Transverse colon (tissue), 4 donors: Measurements from ENCODE around the gene ISOC1. TPM values are rescaled to one million over a fixed set of nuclear protein-coding genes. Genes with fewer than 3 reads are reported as not detected.
A peak's percentile ranks its signal among the peaks of the same experiment; 100 is the strongest.

Source experiments
- DNase-seq: peaks from one replicate; pipeline ENCODE4 v3.0.0-alpha.2; 2019
- H3K27ac ChIP-seq, 4 donors: fragments of 200-600 bp; sonication (generic); 2 replicates each; pipeline ENCODE4 v1.5.1; 2016 to 2018; ENCODE audit warnings: inconsistent platforms in 4 of 4
- H3K27me3 ChIP-seq: fragments of 200-600 bp; sonication (generic); 2 replicates; pipeline ENCODE4 v1.5.1; 2017; ENCODE audit warnings: inconsistent platforms
- H3K36me3 ChIP-seq, 4 donors: fragments of 200-600 bp; sonication (generic); 2 replicates each; pipeline ENCODE4 v1.5.1; 2017 to 2019; ENCODE audit warnings: inconsistent platforms in 4 of 4
- H3K4me1 ChIP-seq, 4 donors: fragments of 200-600 bp; sonication (generic); 2 replicates each; pipeline ENCODE4 v1.5.1; 2017 to 2020; ENCODE audit warnings: inconsistent platforms in 4 of 4
- H3K4me3 ChIP-seq, 4 donors: fragments of 200-600 bp; sonication (generic); 1 replicate in 1 of 4; 2 replicates in 3 of 4; pipeline versions ENCODE4 v1.5.1 to v1.6.1; 2017 to 2019; ENCODE audit warnings: inconsistent platforms in 4 of 4
- H3K9me3 ChIP-seq, 2 donors: fragments of 200-600 bp; sonication (generic); 2 replicates each; pipeline ENCODE4 v1.5.1; 2017 to 2019; ENCODE audit warnings: inconsistent platforms in 2 of 2
- EP300 ChIP-seq: sonication (generic); formaldehyde crosslinking; IDR thresholded peaks from one replicate; pipeline ENCODE4 v1.6.1; 2017; ENCODE audit warnings: antibody characterized with exemption, low read depth
- POLR2A ChIP-seq: fragments of 450-650 bp; IDR thresholded peaks from one replicate; pipeline ENCODE4 v1.6.1; 2016; ENCODE audit warnings: antibody characterized with exemption, mild to moderate bottlenecking, moderate library complexity
- POLR2AphosphoS5 ChIP-seq, 3 donors: sonication (generic); formaldehyde crosslinking; IDR thresholded peaks; one replicate each; pipeline ENCODE4 v1.6.1; 2016; ENCODE audit warnings: antibody characterized with exemption in 3 of 3
- WGBS, 2 donors: methylation state at CpG; one replicate each; pipeline ENCODE4 v1.1.5; 2018; ENCODE audit warnings: low coverage in 1 of 2; 5-methylcytosine and 5-hydroxymethylcytosine counted together
- in situ Hi-C, 4 donors: fragments of 200-750 bp; cut with MboI; loops; one replicate each; pipeline versions ENCODE4 v1.15.0 to v1.15.1; 2017; ENCODE audit warnings: low sequenced_read_pairs in 3 of 4, low pct_ligation_motif_present in 1 of 4, low pct_unique_long_range_greater_than_20kb in 1 of 4
- intact Hi-C: fragments of 100-400 bp; cut with DNase I; formaldehyde crosslinking; loops from one replicate; pipeline ENCODE4 v1.15.1; 2023; ENCODE audit warnings: low total_unique reads
- total RNA-seq, 4 donors: library from RNA; depleted of rRNA; stranded (reverse); fragments of >200 nt; gene quantifications; one replicate each; pipeline ENCODE4 v1.1.0, GENCODE V29; 2016
- TF ChIP-seq, protein P1 (sequence below), 5 experiments: fragments of 200-600 bp in 3 of 5; fragments of 450-650 bp in 2 of 5; sonication (generic) in 3 of 5; IDR thresholded peaks; 1 replicate in 2 of 5; 2 replicates in 3 of 5; pipeline ENCODE4 v1.5.1; 2016 to 2017; ENCODE audit warnings: antibody characterized with exemption in 5 of 5, inconsistent platforms in 3 of 5, mild to moderate bottlenecking in 2 of 5, moderate library complexity in 1 of 5

Gene ISOC1
- total RNA-seq: 10 to 100 TPM; 18.7 to 57.1 (median 32.7) TPM

DNA sequence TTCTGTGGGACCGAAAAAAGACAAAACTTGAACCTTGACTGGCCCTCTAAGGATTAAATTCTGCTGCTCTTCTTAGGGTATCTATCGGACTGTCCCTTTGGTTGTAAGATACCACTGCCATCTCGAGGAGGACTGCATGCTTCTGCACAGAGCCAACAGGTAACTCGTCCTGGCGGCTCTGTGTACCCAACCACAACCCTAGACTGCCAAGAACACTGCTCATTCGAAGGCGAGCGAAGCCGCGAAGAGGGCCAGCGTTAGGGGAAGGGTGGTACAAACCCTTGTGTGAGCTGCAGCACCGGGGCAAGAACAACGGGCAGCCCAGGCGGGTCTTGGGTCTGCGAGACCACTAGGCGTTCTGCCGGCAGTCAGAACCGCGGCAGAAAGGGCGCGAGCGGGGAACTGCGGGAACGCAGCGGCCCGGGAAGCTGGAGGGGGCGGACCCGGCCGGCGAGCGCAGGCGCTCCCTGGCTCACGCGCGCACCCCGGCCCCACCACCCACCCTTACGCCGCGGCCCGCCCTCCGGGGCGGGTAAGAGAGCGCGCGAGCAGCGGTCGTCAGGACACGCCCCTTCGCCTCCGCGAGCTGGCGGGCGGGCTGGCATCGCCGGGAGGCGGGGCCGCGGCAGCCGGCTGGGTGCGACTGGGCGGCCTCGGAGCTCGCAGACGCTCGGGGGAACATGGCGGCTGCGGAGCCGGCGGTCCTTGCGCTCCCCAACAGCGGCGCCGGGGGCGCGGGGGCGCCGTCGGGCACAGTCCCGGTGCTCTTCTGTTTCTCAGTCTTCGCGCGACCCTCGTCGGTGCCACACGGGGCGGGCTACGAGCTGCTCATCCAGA, at the start of gene ISOC1:
Gene ISOC1, plus strand, starts transcription at position 663 of the 837 bp plus-strand sequence. Its CDS starts 18 bp downstream, at position 681.
- H3K9me3 ChIP-seq: no peaks in the 10 kb centered on the region
- peaks cover 0 to 37% (median 22%) of the 10 kb centered on the region in 4 donors for H3K4me1 ChIP-seq
- WGBS, 2 donors: 2% methylated on average over 43 of the region's 87 CpGs; no CpG with 5 or more reads in 1 of the 2 donors
- intact Hi-C loops (no loop called here), in situ Hi-C loops (no loop called here)
- TF ChIP-seq POLR2AphosphoS5 (IDR thresholded peaks at IDR 0.05) (peak; percentile 27 to 62 (median 50)), POLR2A (peak; percentile 82), EP300 (no peak)
- peak within 1 kb of the TSS; percentile 87 to 93 (median 93) for H3K27ac ChIP-seq
- H3K4me3 ChIP-seq: peak within 1 kb of the TSS; percentile 67 to 94 (median 82)
- H3K36me3 ChIP-seq: no peaks in the 10 kb centered on the region
- H3K27me3 ChIP-seq: no peaks in the 10 kb centered on the region
- DNase-seq: peak; percentile 95

DNA sequence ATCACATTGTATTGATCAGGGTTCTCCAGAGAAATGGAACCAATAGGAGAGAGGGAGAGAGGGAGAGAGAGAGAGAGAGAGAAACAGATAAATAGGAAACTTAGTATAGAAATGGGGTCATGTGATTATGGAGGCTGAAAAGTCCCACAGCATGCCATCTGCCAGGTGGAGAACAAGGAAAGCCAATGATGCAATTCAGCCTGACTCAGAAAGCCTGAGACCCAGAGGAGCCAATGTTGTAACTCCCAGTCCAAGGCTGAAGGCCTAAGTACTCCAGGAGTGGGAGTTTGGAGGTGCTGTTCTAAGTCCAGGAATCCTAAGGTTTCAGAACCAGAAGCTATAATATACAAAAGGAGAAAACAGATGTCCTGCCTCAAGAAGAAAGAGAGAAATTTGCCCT, 48.4 kb upstream of the ISOC1 start:
- in situ Hi-C loops: no loop called here

DNA sequence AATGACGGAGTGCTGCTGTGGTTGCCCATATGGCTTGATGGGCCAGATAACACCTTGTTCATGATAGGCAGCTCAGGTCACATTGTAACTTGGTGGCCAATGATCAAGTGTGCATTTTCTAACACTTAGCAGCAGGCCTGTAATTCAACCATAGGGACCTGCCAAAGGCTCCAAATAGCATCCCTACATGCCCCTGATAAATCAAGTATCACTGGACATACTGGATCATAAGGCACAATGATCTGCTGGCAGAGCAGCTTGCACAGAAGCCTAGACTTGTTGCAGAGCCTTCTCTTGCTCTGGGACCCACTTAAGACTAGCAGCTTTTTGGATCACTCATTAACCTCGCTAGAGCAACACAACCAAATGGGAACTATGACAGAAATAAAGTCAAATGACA, 46.0 kb upstream of the ISOC1 start:
- Histone ChIP-seq H3K4me3 (no peak overlapping the region), H3K9me3 (no peaks in the 10 kb centered on the region), H3K4me1 (peaks cover 0 to 4% (median 0%) of the 10 kb centered on the region in 4 donors), H3K36me3 (no peaks in the 10 kb centered on the region), H3K27ac (no peak overlapping the region), H3K27me3 (no peaks in the 10 kb centered on the region)
- no peak for DNase-seq
- intact Hi-C loops (no loop called here), in situ Hi-C loops (no loop called here)
- 45 to 69% methylated on average over 2 of the region's 2 CpGs for WGBS, 2 donors
- TF ChIP-seq POLR2AphosphoS5 (IDR thresholded peaks at IDR 0.05) (no peak), EP300 (no peak), POLR2A (no peak)
- TF ChIP-seq, protein P1, sequence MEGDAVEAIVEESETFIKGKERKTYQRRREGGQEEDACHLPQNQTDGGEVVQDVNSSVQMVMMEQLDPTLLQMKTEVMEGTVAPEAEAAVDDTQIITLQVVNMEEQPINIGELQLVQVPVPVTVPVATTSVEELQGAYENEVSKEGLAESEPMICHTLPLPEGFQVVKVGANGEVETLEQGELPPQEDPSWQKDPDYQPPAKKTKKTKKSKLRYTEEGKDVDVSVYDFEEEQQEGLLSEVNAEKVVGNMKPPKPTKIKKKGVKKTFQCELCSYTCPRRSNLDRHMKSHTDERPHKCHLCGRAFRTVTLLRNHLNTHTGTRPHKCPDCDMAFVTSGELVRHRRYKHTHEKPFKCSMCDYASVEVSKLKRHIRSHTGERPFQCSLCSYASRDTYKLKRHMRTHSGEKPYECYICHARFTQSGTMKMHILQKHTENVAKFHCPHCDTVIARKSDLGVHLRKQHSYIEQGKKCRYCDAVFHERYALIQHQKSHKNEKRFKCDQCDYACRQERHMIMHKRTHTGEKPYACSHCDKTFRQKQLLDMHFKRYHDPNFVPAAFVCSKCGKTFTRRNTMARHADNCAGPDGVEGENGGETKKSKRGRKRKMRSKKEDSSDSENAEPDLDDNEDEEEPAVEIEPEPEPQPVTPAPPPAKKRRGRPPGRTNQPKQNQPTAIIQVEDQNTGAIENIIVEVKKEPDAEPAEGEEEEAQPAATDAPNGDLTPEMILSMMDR (IDR thresholded peaks at IDR 0.05): no peak

More for the DNA sequence above, 48.4 kb upstream of the ISOC1 start:
- H3K4me3 ChIP-seq: no peak overlapping the region
- no peaks in the 10 kb centered on the region for H3K36me3 ChIP-seq
- H3K27ac ChIP-seq: no peak overlapping the region
- H3K4me1 ChIP-seq: peaks cover 0 to 4% (median 0%) of the 10 kb centered on the region in 4 donors
- no peak for TF ChIP-seq EP300
- H3K9me3 ChIP-seq: no peaks in the 10 kb centered on the region
- no peaks in the 10 kb centered on the region for H3K27me3 ChIP-seq
- intact Hi-C loops: no loop called here
- DNase-seq: no peak

DNA sequence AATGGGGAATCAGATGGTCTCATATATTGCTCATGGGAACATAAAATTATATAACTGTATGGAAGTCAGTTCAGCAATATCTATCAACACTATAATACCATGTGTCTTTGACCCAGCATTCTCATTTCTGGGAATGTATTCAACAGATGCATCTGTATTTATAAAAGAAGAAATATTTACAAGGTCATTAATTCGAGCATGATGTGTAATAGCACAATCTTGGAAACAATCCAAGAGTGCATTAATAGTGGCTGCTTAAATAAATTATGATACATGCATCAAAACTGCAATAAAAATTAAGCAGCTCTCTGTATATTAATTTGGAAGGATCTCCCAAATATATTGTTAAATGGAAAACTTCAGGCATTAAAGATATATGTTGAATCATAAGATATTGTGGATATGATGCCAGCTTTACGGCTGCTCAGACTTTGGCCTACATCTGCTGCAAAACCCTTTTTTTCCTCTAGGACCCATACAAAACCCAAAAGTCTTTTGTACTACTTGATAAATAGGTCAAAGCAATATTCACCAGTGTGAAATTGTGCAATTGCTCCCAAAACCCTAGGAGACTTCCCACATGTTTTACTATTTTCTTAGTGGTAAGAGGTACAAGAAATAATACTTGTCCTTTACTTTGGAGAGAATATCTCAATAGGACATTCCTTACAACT, 45.3 kb upstream of the ISOC1 start:
- in situ Hi-C loops (no loop called here), intact Hi-C loops (no loop called here)
- Histone ChIP-seq H3K9me3 (no peaks in the 10 kb centered on the region), H3K4me3 (no peak overlapping the region), H3K27me3 (no peaks in the 10 kb centered on the region), H3K27ac (no peak overlapping the region), H3K4me1 (peaks cover 0 to 4% (median 0%) of the 10 kb centered on the region in 4 donors), H3K36me3 (no peaks in the 10 kb centered on the region)
- WGBS, 2 donors: 55 to 56% methylated on average over 2 of the region's 2 CpGs
- DNase-seq: no peak
- TF ChIP-seq POLR2AphosphoS5 (IDR thresholded peaks at IDR 0.05) (no peak), EP300 (no peak)
- TF ChIP-seq, protein P1 (IDR thresholded peaks at IDR 0.05): no peak

DNA sequence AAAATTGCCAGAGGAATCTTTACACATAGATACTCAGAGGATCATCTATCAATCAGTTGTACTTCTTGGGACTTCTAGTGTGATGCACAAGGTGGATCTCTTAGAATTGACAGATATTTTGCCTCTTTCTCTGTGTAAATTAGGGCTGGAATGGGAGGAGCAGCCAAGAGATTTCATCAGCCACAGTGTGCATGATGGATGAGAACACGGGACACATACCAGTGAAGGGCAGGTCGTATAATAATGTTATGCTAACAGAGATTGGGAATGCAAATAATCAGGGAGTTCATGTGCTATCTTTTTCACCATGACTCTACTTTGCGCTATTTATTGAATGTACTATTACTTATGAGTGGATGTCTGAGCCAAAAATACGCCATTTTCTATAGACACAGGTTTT, 43.3 kb upstream of the ISOC1 start:
- in situ Hi-C loops (no loop called here), intact Hi-C loops (no loop called here)
- Histone ChIP-seq H3K4me3 (no peak overlapping the region), H3K9me3 (no peaks in the 10 kb centered on the region), H3K36me3 (no peaks in the 10 kb centered on the region), H3K27me3 (no peaks in the 10 kb centered on the region), H3K27ac (no peak overlapping the region), H3K4me1 (peaks cover 0 to 4% (median 0%) of the 10 kb centered on the region in 4 donors)
- TF ChIP-seq POLR2A (no peak), EP300 (no peak)
- TF ChIP-seq, protein P1 (IDR thresholded peaks at IDR 0.05): no peak
- WGBS, 2 donors: 43 to 62% methylated on average over 4 of the region's 4 CpGs
- no peak for DNase-seq
